Body of pancreas (tissue), 4 donors: ENCODE results near the gene ITGA1.

Experiments
- CTCF ChIP-seq, 7 experiments: fragments of 450-650 bp in 4 of 7; fragments of 200-600 bp in 3 of 7; sonication (generic) in 3 of 7; IDR thresholded peaks; one replicate each; pipeline ENCODE4 v1.5.1; 2016 to 2019; ENCODE audit warnings: antibody characterized with exemption in 7 of 7
- POLR2A ChIP-seq, 3 donors: fragments of 450-650 bp; IDR thresholded peaks; one replicate each; pipeline ENCODE4 v1.6.1; 2016; ENCODE audit warnings: antibody characterized with exemption in 3 of 3, mild to moderate bottlenecking in 2 of 3

- no peak for TF ChIP-seq CTCF (IDR thresholded peaks at IDR 0.05)
- TF ChIP-seq POLR2A (IDR thresholded peaks at IDR 0.05), result no peak
These were observed 49.4 kb downstream of the ITGA1 start for GRCh38 chr5:52837068-52837467.
